ENCODE measurements around the gene EME2.

EME2 gene

DNA sequence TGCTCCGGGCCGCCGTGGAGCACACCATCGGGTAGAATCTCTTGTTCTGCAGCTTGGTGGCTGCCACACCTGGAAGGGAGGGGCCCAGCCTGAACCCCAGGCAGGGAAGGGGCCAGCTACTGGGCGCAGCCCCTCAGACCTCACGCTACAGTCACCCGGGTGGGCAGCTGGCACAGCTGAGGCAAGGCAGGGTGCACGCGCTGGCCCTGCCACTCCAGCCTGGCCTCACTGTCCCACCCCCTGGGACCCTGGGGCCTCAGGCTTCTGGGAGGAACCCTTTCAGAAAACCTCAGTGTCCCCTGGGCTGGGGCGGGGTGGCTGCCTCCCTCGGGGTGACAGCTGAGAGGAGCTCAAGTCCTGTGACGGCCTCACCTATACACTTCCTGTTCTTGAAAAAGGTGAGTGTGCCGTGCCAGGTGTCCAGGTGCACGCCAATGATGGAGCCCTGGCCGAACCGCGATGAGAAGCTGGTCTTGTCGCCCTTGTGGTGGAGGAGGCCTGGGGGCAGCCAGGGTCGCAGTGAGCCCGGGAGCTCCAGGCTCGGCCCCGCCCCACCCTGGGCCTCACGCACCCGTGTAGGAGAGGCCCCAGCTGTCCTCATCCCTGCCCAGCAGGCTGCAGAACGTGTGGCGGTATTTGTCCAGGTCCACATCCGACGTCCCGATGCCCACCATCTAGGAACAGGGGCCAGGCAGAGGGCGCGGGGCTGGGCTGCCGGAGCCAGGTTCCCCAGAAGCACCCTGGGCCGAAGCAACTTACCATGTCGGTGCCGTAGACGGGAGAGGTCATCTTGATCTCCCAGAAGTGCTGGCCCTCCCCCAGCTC is 5.0 kb downstream of the EME2 start:
- DNase-seq (ENCODE audit: low read depth in 1 of 2, low spot score in 1 of 2): no peak

GRCh38 chr16:1778200-1779179 is 5.9 kb downstream of the EME2 start:
- DNase-seq (ENCODE audit: low read depth in 1 of 2, low spot score in 1 of 2): no peak

- DNase-seq (ENCODE audit: low read depth in 1 of 2, low spot score in 1 of 2): no peak
These were observed 6.7 kb downstream of the EME2 start for GRCh38 chr16:1779234-1779701.

DNA sequence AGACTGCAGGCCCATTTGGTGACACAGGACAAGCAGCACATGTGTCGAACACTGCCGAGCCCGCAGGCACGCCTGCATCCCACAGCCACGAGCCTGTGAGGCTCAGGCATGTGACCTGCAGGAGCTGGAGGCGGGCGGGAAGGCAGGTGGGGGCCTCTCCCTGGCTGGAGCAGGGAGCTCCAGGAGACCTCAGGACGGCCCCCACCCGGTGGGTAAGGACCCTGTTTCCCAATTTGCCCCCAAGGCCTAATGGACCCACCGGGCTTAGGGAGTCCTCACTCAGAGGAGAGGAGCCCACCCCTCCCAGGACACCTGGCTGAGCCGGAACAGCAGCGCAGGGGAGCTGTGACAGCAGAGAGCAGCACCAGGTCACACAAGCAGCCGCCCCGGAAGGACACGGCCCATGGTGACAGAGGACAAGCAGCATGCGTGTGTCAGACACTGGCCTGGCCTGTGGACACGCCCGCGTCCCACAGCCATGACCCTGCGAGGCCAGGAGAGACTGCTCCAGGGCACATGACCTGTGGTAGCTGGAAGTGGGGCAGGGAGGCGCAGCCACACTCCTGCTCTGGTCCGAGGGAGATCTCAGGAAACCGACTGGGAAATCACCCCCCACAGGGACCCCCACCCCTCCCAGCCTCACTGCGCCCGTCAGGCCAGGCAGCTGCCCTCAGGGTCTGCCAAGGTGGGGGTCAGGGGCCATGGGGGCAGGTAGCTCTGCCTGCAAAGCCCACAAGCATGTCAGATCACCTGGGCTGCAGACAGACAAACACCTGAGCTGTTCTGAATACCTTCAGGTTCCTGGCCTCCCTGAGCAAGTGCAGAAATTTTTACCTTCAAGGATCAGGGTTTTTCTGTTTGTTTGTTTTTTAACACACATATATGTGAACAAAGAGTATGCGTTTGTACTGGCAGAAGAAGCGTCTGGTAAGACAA is 7.4 kb downstream of the EME2 start:
- no peak for DNase-seq (ENCODE audit: low read depth in 1 of 2, low spot score in 1 of 2)

- no peak for DNase-seq (ENCODE audit: low read depth in 1 of 2, low spot score in 1 of 2)
These were observed 8.1 kb downstream of the EME2 start for GRCh38 chr16:1780677-1781072.

GRCh38 chr16:1781254-1781653 is 8.6 kb downstream of the EME2 start:
- no peak for DNase-seq (ENCODE audit: low read depth in 1 of 2, low spot score in 1 of 2)

- DNase-seq (ENCODE audit: low read depth in 1 of 2, low spot score in 1 of 2): no peak
These were observed 9.3 kb downstream of the EME2 start for GRCh38 chr16:1781758-1782407.

GRCh38 chr16:1782408-1783264 is 10.0 kb downstream of the EME2 start, which contains the start of the genes NUBP2 and SPSB3:
Gene NUBP2, plus strand, starts transcription at chr16:1782960. Its CDS starts 61 bp downstream, at chr16:1783021.
Gene SPSB3, minus strand, starts transcription at chr16:1782571. Its CDS starts 1,088 bp downstream, at chr16:1781483.
- DNase-seq (ENCODE audit: low read depth in 1 of 2, low spot score in 1 of 2): peak; percentile 92 to 99

- no peak for DNase-seq (ENCODE audit: low read depth in 1 of 2, low spot score in 1 of 2)
These were observed 12.6 kb downstream of the EME2 start for GRCh38 chr16:1784977-1785845.

DNA sequence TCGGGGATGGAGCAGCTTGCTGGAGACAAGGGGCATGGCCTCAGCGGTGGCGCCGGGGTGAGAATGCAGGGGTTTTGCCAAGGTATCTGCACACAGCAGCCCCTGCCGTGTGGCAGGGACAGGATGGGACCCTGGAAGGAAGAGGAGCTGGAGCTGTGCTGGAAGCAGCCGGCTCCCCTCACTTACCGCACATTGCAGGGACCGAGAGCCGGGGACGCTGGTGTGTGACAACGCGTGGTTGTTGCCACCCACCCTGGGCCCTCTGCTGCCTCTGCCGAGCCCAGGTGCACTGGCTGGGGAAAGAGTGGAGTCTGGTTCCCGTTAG is 13.2 kb downstream of the EME2 start:
- DNase-seq (ENCODE audit: low read depth in 1 of 2, low spot score in 1 of 2): no peak

DNA sequence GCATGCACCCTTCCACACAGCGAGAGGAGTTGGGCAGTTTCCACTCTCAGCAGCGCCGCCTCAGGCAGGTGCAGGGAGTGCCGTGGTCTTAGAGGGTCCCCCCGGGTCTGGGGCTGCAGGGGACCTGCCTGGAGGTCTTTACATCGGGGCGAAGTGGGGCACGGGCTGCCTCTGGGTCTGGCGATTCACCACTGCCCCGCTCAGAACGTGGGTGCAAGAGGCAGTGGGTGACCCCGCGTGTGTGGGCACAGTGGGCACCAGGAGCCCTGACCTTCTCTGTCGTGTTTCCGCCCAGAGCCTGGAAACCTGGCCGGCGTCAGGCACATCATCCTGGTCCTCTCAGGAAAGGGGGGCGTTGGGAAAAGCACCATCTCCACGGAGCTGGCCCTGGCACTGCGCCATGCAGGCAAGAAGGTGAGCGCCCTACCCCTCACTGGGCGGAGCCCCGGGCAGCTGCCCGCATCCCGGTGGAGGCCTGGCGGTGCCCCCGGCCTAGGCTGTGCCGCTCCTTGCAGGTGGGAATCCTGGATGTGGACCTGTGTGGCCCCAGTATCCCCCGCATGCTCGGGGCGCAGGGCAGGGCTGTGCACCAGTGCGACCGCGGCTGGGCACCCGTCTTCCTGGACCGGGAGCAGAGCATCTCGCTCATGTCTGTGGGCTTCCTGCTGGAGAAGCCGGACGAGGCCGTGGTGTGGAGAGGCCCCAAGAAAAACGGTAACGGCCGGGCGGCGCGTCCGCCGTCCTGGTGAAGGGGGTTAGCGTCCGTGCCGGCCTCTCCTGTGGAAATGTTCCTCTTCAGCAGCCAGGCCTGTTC is 13.8 kb downstream of the EME2 start:
- no peak for DNase-seq (ENCODE audit: low read depth in 1 of 2, low spot score in 1 of 2)

DNA sequence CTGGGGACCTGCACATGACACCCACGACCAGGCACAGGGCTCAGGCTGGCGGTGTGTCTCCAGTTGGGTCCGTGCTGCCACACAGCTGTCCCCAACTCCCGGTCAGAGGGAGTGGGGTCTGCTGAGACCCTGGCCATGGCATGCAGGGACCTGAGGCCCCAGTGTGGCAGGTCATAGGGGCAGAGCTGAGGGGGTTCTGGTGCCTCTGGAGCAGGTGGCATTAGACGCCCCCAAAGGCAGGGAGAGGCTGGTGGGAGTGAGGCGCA is 14.4 kb downstream of the EME2 start:
- no peak for DNase-seq (ENCODE audit: low read depth in 1 of 2, low spot score in 1 of 2)

GRCh38 chr16:1787322-1788094 is 14.9 kb downstream of the EME2 start:
- DNase-seq (ENCODE audit: low read depth in 1 of 2, low spot score in 1 of 2): no peak

DNA sequence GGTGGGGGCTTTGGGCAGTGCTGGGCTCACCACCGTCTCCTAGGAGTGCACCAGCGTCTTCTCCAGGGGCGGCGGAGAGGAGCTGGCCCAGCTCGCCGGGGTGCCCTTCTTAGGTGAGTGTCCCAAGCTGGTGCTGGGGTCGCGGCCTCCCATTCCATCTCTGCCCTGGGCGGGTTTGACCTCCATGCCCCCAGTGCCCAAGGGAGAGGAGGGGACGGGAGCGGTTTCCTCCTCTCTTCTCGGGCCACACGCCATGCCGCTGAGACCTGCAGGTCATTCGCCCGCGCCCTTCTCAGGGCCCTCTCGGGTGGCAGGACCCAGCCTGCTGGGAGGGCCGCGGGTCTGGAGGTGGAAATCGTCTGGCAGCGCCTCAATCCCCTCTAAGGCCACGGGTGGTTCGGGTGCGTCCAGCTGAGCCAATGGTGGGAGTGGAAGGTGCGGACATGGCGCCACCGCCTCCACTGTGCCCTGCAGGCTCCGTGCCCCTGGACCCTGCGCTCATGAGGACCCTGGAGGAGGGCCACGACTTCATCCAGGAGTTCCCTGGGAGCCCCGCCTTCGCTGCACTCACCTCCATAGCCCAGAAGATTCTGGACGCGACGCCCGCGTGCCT is 15.6 kb downstream of the EME2 start:
- no peak for DNase-seq (ENCODE audit: low read depth in 1 of 2, low spot score in 1 of 2)

GRCh38 chr16:1788708-1789100 is 16.1 kb downstream of the EME2 start:
- DNase-seq (ENCODE audit: low read depth in 1 of 2, low spot score in 1 of 2): no peak

DNA sequence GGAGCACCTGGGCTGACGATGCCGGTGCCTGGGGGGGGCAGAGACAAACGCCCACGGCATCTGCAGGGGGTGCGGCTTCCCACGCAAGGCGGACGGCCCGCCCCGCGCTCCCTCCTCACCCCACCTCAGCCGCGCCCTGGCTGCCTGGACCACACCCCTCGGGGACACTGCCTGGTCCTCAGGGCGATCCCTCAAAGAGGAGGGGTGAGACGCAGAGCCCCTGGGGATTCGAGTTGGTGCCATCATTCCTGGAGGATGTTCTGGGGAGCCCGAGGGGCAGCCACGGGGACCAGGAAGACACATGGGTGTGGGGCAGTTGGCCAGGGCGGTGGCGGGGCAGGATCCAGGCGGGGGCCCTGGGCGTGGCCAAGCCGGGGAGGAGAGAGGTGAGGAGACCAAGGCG is 17.0 kb downstream of the EME2 start:
- DNase-seq (ENCODE audit: low read depth in 1 of 2, low spot score in 1 of 2): no peak

DNA sequence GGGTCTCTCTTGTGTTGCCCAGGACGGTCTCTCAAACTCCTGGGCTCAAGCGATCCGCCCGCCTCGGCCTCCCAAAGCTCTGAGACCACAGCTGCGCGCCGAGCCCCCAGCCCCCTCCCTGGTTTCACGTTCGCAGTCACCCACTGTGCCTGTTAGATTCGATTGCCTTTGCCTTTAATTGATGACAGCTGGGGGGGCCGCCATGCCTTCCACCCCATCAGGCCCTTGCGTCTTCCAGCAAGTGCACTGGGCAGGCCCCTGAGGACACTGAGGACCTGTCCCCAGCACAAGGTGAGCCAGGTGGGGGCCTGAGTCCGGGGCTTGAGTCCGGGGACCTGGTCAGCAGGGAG is 17.6 kb downstream of the EME2 start:
- DNase-seq (ENCODE audit: low read depth in 1 of 2, low spot score in 1 of 2): no peak
